Skeletal muscle satellite cell (primary cell): ENCODE measurements around the gene GP1BA. TPM values are rescaled to one million over a fixed set of nuclear protein-coding genes. Genes with fewer than 3 reads are reported as not detected.

Source experiments
- H3K27me3 ChIP-seq: 2 replicates; pipeline ENCODE4 v1.7.0; 2013; ENCODE audit warnings: low read length; ENCODE audit not compliant: control insufficient read depth, insufficient read depth
- H3K36me3 ChIP-seq: 2 replicates; pipeline ENCODE4 v1.7.0; 2013; ENCODE audit warnings: mild to moderate bottlenecking, control low read depth, low read length; ENCODE audit not compliant: insufficient read depth
- H3K4me1 ChIP-seq: 2 replicates; pipeline ENCODE4 v1.7.0; 2013; ENCODE audit warnings: low read length; ENCODE audit not compliant: control insufficient read depth, insufficient read depth
- H3K4me2 ChIP-seq: 2 replicates; pipeline ENCODE4 v1.7.0; 2013; ENCODE audit warnings: mild to moderate bottlenecking, low read length
- H3K4me3 ChIP-seq: 2 replicates; pipeline ENCODE4 v1.7.0; 2013; ENCODE audit warnings: low read length
- H3K9ac ChIP-seq: 2 replicates; pipeline ENCODE4 v1.7.0; 2013; ENCODE audit warnings: mild to moderate bottlenecking, low read depth, low read length, moderate library complexity
- H3K9me3 ChIP-seq: replicated peaks from 2 replicates; pipeline ENCODE4 v1.7.0; 2013; ENCODE audit warnings: mild to moderate bottlenecking, control low read depth, low read length
- total RNA-seq: library from RNA; depleted of rRNA; stranded (reverse); fragments of >200 nt; gene quantifications from 2 replicates; pipeline ENCODE4 v1.2.3, GENCODE V29; 2012; rRNA removed

GP1BA gene
- not detected in 2 replicates for total RNA-seq

- Histone ChIP-seq H3K4me3 (no peak within 1 kb of the TSS), H3K27me3 (no peaks in the 10 kb centered on the region), H3K4me2 (no peak within 1 kb of the TSS), H3K36me3 (peaks cover 8% of the 10 kb centered on the region), H3K9ac (no peak within 1 kb of the TSS), H3K4me1 (peaks cover 8% of the 10 kb centered on the region), H3K9me3 (no peaks in the 10 kb centered on the region)
Measured at GRCh38 chr17:4931963-4932362, at the start of gene GP1BA. Gene GP1BA (plus strand): TSS chr17:4932277. CDS start chr17:4932605, 328 bp downstream.

- Histone ChIP-seq H3K4me3 (no peak overlapping the region), H3K36me3 (peaks cover 39% of the 10 kb centered on the region), H3K9ac (no peak overlapping the region)
Measured at GRCh38 chr17:4884489-4884888, 47.6 kb upstream of the GP1BA start.

GRCh38 chr17:4886830-4887229 lies 45.2 kb upstream of the GP1BA start:
- Histone ChIP-seq H3K36me3 (peaks cover 50% of the 10 kb centered on the region), H3K4me2 (no peak overlapping the region), H3K4me3 (no peak overlapping the region), H3K4me1 (no peaks in the 10 kb centered on the region), H3K9ac (no peak overlapping the region), H3K27me3 (no peaks in the 10 kb centered on the region), H3K9me3 (no peaks in the 10 kb centered on the region)

More at GRCh38 chr17:4884489-4884888, 47.6 kb upstream of the GP1BA start:
- no peaks in the 10 kb centered on the region for H3K27me3 ChIP-seq
- no peak overlapping the region for H3K4me2 ChIP-seq
- no peaks in the 10 kb centered on the region for H3K4me1 ChIP-seq
- H3K9me3 ChIP-seq, result no peaks in the 10 kb centered on the region

- H3K9me3 ChIP-seq, result no peaks in the 10 kb centered on the region
- no peak overlapping the region for H3K4me2 ChIP-seq
- no peak overlapping the region for H3K9ac ChIP-seq
- H3K27me3 ChIP-seq, result no peaks in the 10 kb centered on the region
- no peaks in the 10 kb centered on the region for H3K4me1 ChIP-seq
- H3K4me3 ChIP-seq, result no peak overlapping the region
- peaks cover 45% of the 10 kb centered on the region for H3K36me3 ChIP-seq
Measured at GRCh38 chr17:4887581-4887980, 44.5 kb upstream of the GP1BA start.

GRCh38 chr17:4891411-4892410 lies 40.4 kb upstream of the GP1BA start:
- H3K9ac ChIP-seq, result no peak overlapping the region
- no peaks in the 10 kb centered on the region for H3K4me1 ChIP-seq
- H3K36me3 ChIP-seq, result peaks cover 63% of the 10 kb centered on the region
- H3K27me3 ChIP-seq, result no peaks in the 10 kb centered on the region
- H3K4me2 ChIP-seq, result no peak overlapping the region
- no peak overlapping the region for H3K4me3 ChIP-seq
- no peaks in the 10 kb centered on the region for H3K9me3 ChIP-seq

GRCh38 chr17:4892499-4893221 lies 39.4 kb upstream of the GP1BA start:
- no peak overlapping the region for H3K4me3 ChIP-seq
- no peak overlapping the region for H3K9ac ChIP-seq
- peaks cover 62% of the 10 kb centered on the region for H3K36me3 ChIP-seq
- H3K27me3 ChIP-seq, result no peaks in the 10 kb centered on the region
- H3K4me2 ChIP-seq, result no peak overlapping the region
- H3K4me1 ChIP-seq, result no peaks in the 10 kb centered on the region
- no peaks in the 10 kb centered on the region for H3K9me3 ChIP-seq

GRCh38 chr17:4893272-4893671 lies 38.8 kb upstream of the GP1BA start:
- Histone ChIP-seq H3K9me3 (no peaks in the 10 kb centered on the region), H3K4me2 (no peak overlapping the region), H3K4me3 (no peak overlapping the region), H3K9ac (no peak overlapping the region), H3K27me3 (no peaks in the 10 kb centered on the region), H3K36me3 (peaks cover 61% of the 10 kb centered on the region), H3K4me1 (no peaks in the 10 kb centered on the region)

- H3K36me3 ChIP-seq, result peaks cover 58% of the 10 kb centered on the region
- H3K4me1 ChIP-seq, result peaks cover 2% of the 10 kb centered on the region
- H3K4me2 ChIP-seq, result no peak overlapping the region
- no peak overlapping the region for H3K9ac ChIP-seq
- no peak overlapping the region for H3K4me3 ChIP-seq
- H3K9me3 ChIP-seq, result no peaks in the 10 kb centered on the region
- H3K27me3 ChIP-seq, result no peaks in the 10 kb centered on the region
Measured at GRCh38 chr17:4893721-4894560, 38.1 kb upstream of the GP1BA start.

- H3K4me1 ChIP-seq, result peaks cover 4% of the 10 kb centered on the region
- no peak overlapping the region for H3K4me2 ChIP-seq
- H3K9me3 ChIP-seq, result no peaks in the 10 kb centered on the region
- no peaks in the 10 kb centered on the region for H3K27me3 ChIP-seq
- H3K9ac ChIP-seq, result no peak overlapping the region
- peaks cover 57% of the 10 kb centered on the region for H3K36me3 ChIP-seq
- no peak overlapping the region for H3K4me3 ChIP-seq
Measured at GRCh38 chr17:4895121-4895520, 37.0 kb upstream of the GP1BA start.

- peaks cover 51% of the 10 kb centered on the region for H3K36me3 ChIP-seq
Measured at GRCh38 chr17:4895657-4896331, 36.3 kb upstream of the GP1BA start.

More at GRCh38 chr17:4895657-4896331, 36.3 kb upstream of the GP1BA start:
- no peak overlapping the region for H3K9ac ChIP-seq
- H3K4me1 ChIP-seq, result peaks cover 4% of the 10 kb centered on the region
- no peaks in the 10 kb centered on the region for H3K9me3 ChIP-seq
- no peak overlapping the region for H3K4me3 ChIP-seq
- no peak overlapping the region for H3K4me2 ChIP-seq
- no peaks in the 10 kb centered on the region for H3K27me3 ChIP-seq
